Stimulated activated CD4-positive, alpha-beta T cell treated with anti-CD3 and anti-CD28 coated beads, Interleukin-12 subunit alpha, Interleukin-12 subunit beta, amount 100 ng/mL, for 48 hours (primary cell): ENCODE measurements around the gene PEPD.
A peak's percentile ranks its signal among the peaks of the same experiment; 100 is the strongest.

Experiments used
- DNase-seq, 3 donors: peaks; one replicate each; pipeline ENCODE4 v3.0.0-alpha.2; 2020; ENCODE audit warnings: low read depth in 2 of 3, low spot score in 1 of 3

Gene PEPD

DNA sequence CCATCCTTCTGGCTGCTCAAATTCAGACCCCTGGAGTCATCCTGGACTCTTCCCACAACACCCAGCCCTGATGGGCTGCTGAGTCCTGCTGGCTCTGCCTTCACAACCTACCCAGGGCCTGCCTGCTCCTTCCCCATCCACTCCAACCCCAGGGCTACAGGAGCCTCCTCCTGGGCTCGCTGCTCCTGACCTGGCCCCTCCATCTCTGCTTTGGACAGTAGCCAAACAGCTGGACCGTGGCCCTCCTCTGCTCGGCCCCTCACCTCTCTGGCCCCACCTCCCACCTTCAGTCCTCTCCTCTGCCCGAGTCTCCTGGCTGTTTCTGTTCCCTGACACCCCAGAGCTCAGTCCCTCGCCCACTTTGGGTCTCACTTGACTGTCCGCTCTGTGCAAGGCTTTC is 81.3 kb downstream of the PEPD start:
- DNase-seq, result no peak

DNA sequence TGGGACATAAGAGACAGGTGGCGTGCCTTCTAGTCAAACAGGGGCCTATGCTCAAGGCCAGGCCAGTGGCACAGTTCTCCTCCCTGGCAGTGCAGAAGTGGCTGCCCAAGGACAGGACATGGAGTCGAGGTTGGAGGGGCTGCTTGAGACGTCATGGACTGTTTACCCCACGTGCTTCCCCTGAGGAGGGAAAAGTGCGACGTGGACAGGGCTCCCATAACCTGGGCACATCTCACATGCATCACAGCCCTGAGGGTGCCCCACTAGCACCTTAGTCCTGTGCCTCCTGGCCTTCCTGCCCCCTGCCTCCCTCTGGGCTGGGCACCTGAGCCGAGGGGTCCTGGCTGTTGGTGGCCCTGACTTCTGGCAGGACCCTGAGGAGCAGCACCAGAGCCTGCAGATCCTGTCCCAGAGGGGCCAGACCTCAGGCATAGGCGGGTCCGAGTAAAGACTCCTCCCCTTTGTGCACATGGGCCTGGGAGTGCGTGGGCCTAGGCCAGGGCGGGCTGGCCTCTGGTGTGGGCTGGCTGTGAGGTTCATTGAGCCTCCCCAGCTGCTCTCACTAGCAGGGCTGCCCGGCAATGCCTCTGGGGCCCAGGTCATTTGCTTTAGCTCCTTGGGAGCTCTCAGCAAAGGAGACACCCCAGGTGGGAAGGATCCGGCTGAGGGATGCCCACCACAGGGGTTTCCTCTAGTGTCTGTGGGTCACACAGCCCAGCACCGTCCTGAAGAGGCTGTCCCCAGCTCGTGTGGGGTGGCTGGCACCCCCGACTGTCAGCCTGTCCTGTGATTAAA is 82.4 kb downstream of the PEPD start:
- DNase-seq, result no peak

DNA sequence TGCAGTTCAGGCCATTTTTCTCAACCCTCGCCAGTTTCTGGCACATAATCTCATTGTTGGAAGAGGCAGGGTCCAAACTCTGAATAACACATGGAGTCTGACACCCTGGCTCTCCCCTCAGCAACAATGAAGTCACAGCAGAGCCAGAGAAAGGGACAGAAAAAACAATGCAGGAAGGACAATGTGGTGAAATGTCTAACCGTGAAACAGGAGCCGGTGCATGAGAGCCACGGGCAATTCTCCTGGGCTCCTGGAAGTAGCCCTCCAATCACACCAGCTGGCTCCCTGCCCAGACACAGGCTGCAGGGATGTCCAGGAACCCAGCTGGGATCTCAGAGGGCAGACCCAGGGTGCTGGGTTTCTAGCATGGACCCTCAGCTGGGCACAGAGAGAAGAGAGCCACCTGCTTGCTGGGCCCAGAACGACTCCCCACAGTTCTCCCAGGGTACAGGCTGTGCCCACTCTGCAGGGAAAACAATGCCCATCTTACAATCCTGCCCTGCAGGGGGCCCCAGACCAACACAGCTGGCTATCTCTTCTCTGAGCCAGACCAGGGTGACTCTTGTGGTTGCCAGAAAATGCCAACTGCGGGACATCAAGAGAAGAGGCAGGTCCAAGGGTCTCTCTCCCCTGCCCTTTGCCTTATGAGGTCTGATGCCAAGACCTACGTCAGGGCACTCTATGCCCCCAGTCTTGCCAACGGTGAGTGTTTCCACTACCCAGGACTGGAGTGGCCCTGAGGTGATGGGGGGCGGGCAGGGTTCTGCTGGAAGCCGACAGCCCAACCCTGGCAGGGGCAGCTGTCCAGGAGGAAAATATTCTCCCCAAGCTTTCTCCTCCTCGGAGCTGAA is 83.5 kb downstream of the PEPD start:
- no peak for DNase-seq

DNA sequence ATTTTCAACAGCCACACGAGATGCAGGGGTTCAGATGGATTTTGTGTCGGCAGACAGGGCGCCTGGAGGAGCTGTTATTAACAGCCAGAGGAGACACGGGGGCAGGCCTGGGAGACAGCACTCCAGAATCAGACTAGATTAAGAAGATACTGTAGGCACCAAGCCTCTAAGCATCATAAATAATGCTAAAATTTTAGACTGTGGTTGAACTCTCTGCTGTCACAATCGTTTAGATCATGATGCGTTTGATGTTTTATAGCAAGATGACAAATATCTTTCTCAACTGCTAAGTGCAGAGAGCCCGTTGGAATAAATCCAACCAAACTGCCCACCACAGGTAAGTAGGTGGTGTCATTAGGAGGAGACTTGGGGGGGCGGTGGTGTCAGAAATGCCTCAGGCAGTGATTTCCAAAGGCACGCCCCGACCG is 84.2 kb downstream of the PEPD start:
- no peak for DNase-seq

GRCh38 chr19:33436360-33437345 is 84.9 kb downstream of the PEPD start:
- DNase-seq, result no peak

GRCh38 chr19:33435706-33436359 is 85.8 kb downstream of the PEPD start:
- DNase-seq, result no peak

DNA sequence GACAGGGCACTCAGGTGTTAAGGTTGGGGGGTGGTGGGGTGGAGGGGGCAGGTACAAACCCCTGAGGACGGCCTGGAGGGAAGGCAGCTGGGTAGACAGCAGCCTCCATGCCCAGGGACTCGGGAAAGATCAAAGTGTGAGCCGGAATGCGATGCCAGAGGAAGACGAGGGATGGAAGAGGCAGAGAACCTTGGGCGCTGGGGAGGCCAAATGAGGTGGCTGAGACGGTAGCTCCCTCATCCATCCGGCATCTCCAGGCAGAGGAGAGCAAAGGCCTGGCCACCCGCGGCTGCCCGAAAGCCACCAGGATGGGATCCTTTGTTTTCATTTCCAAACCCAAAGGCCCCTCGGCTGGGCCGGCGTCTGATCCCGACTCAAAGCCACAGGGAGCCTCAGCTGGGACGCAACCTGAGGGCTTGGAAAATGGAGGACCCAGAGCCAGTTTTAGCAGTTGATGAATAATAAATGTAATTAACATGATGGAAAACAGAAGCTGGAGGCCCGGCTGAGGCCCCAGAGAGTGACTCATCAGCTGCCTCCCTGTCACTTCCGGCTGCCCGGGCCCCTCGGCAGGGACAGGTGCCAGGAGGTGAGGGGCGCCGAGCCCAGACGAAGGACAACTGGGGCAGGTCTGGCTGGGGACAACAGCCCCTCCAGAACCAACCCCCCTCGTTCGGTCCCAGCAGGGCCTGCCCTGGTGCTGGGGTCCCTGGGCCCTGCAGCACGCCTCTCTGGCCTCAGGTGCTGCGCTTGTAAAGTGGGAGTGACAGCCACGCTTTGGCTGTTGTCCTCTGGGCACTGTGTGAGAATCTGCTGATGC is 86.5 kb downstream of the PEPD start:
- no peak for DNase-seq

DNA sequence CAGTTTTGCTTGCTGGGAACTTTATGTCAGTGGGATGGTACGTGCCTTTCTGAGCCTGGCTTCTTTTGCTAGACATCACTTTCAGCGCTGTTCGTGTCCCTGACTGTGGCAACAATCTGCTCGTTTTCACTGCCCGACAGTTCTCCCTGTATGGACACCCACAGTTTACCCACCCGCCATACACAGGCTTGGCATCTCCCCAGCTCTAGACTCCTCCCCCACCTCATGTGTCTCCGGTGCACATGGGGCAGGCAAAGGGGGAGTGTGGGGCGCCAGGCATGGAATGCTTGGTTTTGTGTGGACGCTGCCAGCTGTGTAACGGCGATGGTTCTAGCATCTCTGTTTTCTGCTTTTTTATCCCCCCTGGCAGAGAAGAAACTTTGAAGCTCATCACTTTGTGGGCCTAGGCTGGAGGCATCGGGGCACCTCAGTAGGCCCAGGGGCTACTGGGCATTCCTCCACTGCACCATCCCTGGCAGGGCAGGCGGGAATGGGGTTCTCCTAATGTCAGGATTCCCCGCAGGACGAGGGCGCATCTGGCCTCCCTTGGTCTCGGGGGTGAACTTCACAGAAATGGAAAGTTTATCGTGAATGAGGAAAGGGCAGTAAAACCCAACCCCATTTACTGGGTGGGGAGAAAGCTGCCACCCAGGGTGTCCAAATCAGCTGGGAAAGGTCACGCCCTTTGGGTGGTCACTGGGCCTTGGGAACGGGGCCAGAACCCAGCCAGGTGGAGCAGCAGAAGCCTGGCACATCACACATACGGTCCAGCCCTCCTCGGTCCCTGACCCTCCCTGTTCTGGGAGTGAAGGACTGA is 87.3 kb downstream of the PEPD start:
- DNase-seq, result no peak

DNA sequence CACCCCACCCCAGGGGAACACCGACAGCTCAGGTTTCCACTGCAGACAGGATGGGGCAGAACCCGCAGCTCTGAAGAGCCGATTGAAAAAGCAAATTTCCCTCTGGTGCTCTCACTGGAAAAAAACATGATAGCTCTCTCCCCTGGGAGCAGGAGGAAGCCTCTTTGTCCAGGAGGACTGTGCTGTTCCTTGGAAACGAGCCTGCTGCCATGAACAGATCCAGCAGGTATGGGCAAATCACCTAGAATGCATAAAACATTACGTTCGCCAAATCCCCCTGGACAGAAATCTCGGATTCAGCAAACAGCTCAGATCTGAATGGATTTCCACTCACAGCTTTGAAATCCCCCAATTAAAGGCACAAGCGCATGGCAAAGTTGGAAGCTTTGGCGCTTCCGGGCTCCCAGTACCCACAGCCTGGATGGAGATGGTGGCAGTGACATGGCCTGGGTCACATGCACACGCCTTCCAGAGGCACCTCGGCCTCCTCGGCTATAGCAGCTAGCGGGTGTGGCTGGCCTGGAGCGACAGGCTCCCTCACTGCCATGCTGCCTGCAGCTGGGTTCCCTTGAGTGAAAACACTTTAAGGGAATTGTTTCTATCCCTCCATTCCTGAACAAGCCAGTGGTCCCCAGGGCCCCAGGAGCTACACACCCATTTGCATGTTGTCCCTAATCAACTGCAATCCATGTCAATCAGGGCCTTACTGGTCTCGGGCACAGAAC is 89.0 kb downstream of the PEPD start:
- DNase-seq, result no peak

DNA sequence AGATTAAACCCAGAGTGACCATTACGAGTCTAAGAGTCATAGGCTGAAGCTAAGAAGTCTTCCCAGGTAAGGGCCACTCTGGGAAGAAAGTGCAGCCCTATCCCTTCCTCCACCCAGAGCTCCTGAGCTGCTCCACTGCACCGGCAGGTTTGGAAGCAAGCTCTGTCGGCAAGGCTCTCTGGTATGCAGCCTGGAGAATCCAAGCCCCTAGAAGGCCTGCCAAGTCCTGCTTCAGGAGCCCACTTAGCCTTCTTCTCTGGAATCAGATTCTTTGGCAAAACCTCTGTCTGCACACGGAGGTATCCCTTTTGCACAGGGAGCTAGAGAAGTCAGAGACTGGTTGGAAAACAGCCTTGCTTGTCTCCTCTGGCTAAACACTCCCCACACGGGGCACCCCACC is 89.6 kb downstream of the PEPD start:
- no peak for DNase-seq

DNA sequence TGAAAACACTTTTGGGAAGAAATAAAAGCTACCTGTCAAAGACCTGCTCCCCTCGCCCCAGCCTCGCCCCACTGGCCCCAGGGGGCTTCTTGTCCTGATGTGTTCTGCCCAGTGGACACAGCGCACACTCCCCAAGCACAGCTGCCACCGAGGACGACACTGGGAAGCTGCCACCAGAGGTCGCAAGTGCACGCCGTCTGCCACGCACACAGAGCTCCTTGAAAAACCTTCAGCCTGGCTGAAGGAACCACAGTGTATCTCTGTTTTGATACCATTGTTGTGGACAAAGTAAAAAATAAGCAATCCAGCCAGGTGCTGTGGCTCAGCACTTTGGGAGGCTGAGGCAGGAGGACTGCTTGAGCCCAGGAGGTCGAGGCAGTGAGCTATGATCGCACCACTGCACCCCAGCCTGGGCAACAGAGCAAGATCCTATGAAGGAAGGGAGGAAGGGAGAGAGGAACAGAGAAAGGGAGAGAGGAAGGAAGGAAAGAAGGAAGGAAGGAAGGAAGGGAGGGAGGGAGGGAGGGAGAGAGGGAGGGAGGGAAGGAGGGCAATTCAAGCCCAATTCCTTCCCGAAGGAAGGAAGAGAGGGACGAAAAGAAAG is 90.8 kb downstream of the PEPD start:
- peak; percentile 36 to 66 (median 49) for DNase-seq

- no peak for DNase-seq
Measured at GRCh38 chr19:33429891-33430673, 91.5 kb downstream of the PEPD start.

GRCh38 chr19:33428627-33429125 is 92.9 kb downstream of the PEPD start:
- DNase-seq, result no peak

- no peak for DNase-seq
Measured at GRCh38 chr19:33427801-33428626, 93.6 kb downstream of the PEPD start.

- no peak for DNase-seq
Measured at GRCh38 chr19:33426621-33427361, 94.8 kb downstream of the PEPD start.
